OCI-LY1 (cell line): ENCODE measurements around the gene LHFPL2.

Experiments
- H2AFZ ChIP-seq: fragments of 200-600 bp; sonication (generic), shearing (Covaris generic); 2 replicates; pipeline ENCODE4 v1.6.0; 2014; ENCODE audit warnings: antibody characterized with exemption, mild to moderate bottlenecking, low read length
- H3F3A ChIP-seq: fragments of 200-600 bp; sonication (generic), shearing (Covaris generic); 2 replicates; pipeline ENCODE4 v1.6.0; 2014; ENCODE audit warnings: mild to moderate bottlenecking, antibody characterized with exemption, low read length, moderate library complexity; ENCODE audit not compliant: insufficient read depth
- H3K27ac ChIP-seq: fragments of 200-600 bp; sonication (generic); 2 replicates; pipeline ENCODE4 v1.5.1; 2014; ENCODE audit warnings: low read length, mixed run types, mild to moderate bottlenecking, low read depth; ENCODE audit not compliant: poor library complexity, severe bottlenecking
- H3K27me3 ChIP-seq: fragments of 200-600 bp; sonication (generic); 2 replicates; pipeline ENCODE4 v1.6.0; 2014; ENCODE audit warnings: antibody characterized with exemption, mild to moderate bottlenecking, low read length, moderate library complexity; ENCODE audit not compliant: insufficient read depth
- H3K36me3 ChIP-seq: fragments of 200-600 bp; sonication (generic); 2 replicates; pipeline ENCODE4 v1.6.1; 2014; ENCODE audit warnings: mild to moderate bottlenecking, antibody characterized with exemption, low read length, moderate library complexity, mixed read lengths; ENCODE audit not compliant: insufficient read depth
- H3K4me1 ChIP-seq: fragments of 200-600 bp; sonication (generic); 2 replicates; pipeline ENCODE4 v1.5.1; 2014; ENCODE audit warnings: mild to moderate bottlenecking, low read length, moderate library complexity; ENCODE audit not compliant: insufficient read depth, severe bottlenecking
- H3K4me2 ChIP-seq: fragments of 200-600 bp; sonication (generic), shearing (Covaris generic); 2 replicates; pipeline ENCODE4 v1.6.1; 2014; ENCODE audit warnings: low read length
- H3K4me3 ChIP-seq: fragments of 200-600 bp; sonication (generic); 2 replicates; pipeline ENCODE4 v1.5.1; 2014; ENCODE audit warnings: low read length, low read depth, mild to moderate bottlenecking, mixed read lengths; ENCODE audit not compliant: poor library complexity, severe bottlenecking
- H3K79me2 ChIP-seq: fragments of 200-600 bp; shearing (Covaris generic); 2 replicates; pipeline ENCODE4 v1.6.1; 2016; ENCODE audit warnings: mixed run types, low read length, mixed read lengths; ENCODE audit not compliant: insufficient read depth
- H3K9ac ChIP-seq: fragments of 200-600 bp; sonication (generic), shearing (Covaris generic); 2 replicates; pipeline ENCODE4 v1.6.1; 2014; ENCODE audit warnings: mild to moderate bottlenecking, low read length, mixed read lengths
- H3K9me2 ChIP-seq: fragments of 200-600 bp; sonication (generic), shearing (Covaris generic); 2 replicates; pipeline ENCODE4 v1.6.1; 2014; ENCODE audit warnings: low read depth, mild to moderate bottlenecking, low read length, mixed read lengths
- H3K9me3 ChIP-seq: fragments of 200-600 bp; shearing (Covaris generic); 2 replicates; pipeline ENCODE4 v1.6.1; 2014; ENCODE audit warnings: low read length, mixed read lengths
- H4K20me1 ChIP-seq: fragments of 200-600 bp; sonication (generic), shearing (Covaris generic); 2 replicates; pipeline ENCODE4 v1.6.0; 2016; ENCODE audit warnings: mild to moderate bottlenecking, low read length; ENCODE audit not compliant: insufficient read depth
- EZH2 ChIP-seq: fragments of 200-600 bp; sonication (generic), shearing (Covaris generic); IDR thresholded peaks from 2 replicates; pipeline ENCODE4 v1.8.0; 2017; ENCODE audit warnings: borderline replicate concordance, mixed run types, mild to moderate bottlenecking, antibody characterized with exemption, low read length, moderate library complexity, mixed read lengths
- TF ChIP-seq, protein P1 (sequence below): fragments of 200-600 bp; sonication (generic), shearing (Covaris generic); IDR thresholded peaks from 2 replicates; pipeline ENCODE4 v1.5.1; 2017; ENCODE audit warnings: mild to moderate bottlenecking, antibody characterized with exemption, low read length, moderate library complexity, mixed read lengths

Gene LHFPL2

DNA sequence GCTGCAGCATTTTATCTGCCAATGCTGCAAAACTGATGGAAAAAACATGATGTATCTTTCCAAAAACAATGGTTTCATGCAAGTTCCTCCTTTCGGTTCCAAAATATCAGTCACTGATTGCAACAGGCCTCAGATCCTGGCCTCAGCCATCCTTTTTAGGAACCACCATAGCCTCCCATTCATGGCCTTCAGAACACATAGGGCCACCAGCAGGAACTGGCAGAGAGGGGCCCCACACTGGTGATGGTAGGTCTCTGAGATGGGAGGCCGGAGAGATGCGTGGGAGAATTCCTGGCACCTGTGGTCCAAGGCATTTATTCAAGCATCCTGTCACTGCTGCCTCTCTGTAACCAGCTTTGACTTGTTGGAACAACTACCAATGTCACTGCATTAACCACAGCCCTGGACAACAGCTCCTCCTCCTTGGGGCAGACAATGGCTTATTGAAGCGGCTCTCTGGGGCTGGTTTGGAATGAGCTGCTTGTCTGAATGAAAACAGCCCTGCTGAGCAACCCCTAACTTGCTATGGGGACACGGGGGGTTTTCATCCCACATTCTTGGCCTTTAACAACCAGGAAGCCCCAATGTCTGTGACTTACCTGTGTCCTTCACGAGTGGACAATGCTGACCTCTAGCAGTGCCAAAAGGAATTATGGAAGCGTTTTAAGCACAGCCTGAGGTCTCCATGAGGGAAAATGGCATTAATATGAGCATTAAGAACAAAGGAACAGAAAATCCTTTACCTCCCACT is 108.1 kb downstream of the LHFPL2 start:
- Histone ChIP-seq H3K4me2 (no peak overlapping the region), H3K4me3 (no peak overlapping the region), H3K9me3 (no peaks in the 10 kb centered on the region), H2AFZ (no peak overlapping the region), H3K36me3 (no peaks in the 10 kb centered on the region), H3K27ac (peak overlapping the region; percentile 56), H3F3A (no peaks in the 10 kb centered on the region), H3K27me3 (no peaks in the 10 kb centered on the region), H3K9ac (no peak overlapping the region), H4K20me1 (no peaks in the 10 kb centered on the region), H3K9me2 (no peaks in the 10 kb centered on the region), H3K4me1 (peaks cover 41% of the 10 kb centered on the region), H3K79me2 (no peaks in the 10 kb centered on the region)
- TF ChIP-seq, protein P1, sequence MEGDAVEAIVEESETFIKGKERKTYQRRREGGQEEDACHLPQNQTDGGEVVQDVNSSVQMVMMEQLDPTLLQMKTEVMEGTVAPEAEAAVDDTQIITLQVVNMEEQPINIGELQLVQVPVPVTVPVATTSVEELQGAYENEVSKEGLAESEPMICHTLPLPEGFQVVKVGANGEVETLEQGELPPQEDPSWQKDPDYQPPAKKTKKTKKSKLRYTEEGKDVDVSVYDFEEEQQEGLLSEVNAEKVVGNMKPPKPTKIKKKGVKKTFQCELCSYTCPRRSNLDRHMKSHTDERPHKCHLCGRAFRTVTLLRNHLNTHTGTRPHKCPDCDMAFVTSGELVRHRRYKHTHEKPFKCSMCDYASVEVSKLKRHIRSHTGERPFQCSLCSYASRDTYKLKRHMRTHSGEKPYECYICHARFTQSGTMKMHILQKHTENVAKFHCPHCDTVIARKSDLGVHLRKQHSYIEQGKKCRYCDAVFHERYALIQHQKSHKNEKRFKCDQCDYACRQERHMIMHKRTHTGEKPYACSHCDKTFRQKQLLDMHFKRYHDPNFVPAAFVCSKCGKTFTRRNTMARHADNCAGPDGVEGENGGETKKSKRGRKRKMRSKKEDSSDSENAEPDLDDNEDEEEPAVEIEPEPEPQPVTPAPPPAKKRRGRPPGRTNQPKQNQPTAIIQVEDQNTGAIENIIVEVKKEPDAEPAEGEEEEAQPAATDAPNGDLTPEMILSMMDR = no peak
- no peak for TF ChIP-seq EZH2

DNA sequence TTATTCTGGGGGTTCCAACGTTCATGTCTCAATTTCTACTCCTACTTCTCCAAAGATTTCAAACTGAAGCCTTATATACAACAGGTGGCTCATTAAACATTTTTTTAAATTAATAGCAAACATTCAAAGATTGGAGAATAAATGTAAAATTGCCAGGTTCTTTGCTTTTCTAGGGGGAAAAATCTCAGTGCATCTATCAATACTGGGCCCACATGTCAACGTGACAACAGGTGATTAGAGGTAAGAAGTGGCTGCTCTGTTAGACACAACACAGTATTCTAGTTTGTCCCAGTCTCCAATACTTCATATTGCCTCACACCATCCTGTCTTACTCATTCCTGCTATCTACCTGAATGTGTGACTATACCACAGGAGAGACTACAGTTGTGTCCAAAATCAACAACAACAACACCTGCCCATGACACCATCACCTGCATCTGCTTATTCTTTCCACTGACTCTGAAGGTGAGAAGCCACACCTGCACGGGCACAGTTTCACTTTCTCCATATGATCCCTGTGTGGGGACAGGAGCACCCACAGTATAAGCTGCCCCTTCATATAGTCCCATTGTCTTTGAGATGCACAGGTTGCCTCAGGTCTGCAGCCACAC is 110.2 kb downstream of the LHFPL2 start:
- H4K20me1 ChIP-seq = no peaks in the 10 kb centered on the region
- H3K4me2 ChIP-seq = peak overlapping the region; percentile 22; the same call in 1 of the 2 replicates
- H3K27me3 ChIP-seq = no peaks in the 10 kb centered on the region
- H3K9ac ChIP-seq = no peak overlapping the region
- peaks cover 53% of the 10 kb centered on the region for H3K4me1 ChIP-seq
- H3K4me3 ChIP-seq = no peak overlapping the region
- no peaks in the 10 kb centered on the region; the same call in 1 of the 2 replicates for H3K36me3 ChIP-seq
- no peaks in the 10 kb centered on the region for H3F3A ChIP-seq
- H2AFZ ChIP-seq = no peak overlapping the region
- TF ChIP-seq, protein P1 = no peak
- TF ChIP-seq EZH2 = no peak
- H3K27ac ChIP-seq = peak overlapping the region; percentile 56
- no peaks in the 10 kb centered on the region for H3K9me3 ChIP-seq
- no peaks in the 10 kb centered on the region for H3K9me2 ChIP-seq
- H3K79me2 ChIP-seq = no peaks in the 10 kb centered on the region

DNA sequence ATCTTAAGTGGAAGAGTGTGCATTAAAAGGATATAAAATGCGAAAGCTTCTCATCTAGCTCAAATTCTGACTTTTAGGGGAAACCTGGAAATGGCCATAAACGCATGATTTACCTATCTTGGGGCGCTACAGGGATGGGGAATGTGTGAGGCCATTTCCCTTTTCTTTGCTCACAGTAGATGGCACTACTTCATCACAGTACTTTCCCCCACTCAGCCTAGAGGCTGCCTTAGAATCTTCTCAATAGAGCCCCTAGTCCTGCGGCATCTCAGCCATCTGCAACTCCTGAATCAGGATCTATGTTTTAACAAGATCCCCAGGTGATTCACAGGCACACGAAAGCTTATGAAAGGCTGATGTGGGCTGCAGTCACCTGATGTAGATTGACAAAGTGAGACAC is 110.8 kb downstream of the LHFPL2 start:
- Histone ChIP-seq H3K79me2 (no peaks in the 10 kb centered on the region), H2AFZ (no peak overlapping the region), H4K20me1 (no peaks in the 10 kb centered on the region), H3K4me2 (no peak overlapping the region), H3K9me2 (no peaks in the 10 kb centered on the region), H3K4me1 (peaks cover 53% of the 10 kb centered on the region), H3K4me3 (no peak overlapping the region), H3K36me3 (no peaks in the 10 kb centered on the region; the same call in 1 of the 2 replicates), H3K27ac (peak overlapping the region; percentile 56), H3K9me3 (no peaks in the 10 kb centered on the region), H3F3A (no peaks in the 10 kb centered on the region), H3K27me3 (no peaks in the 10 kb centered on the region), H3K9ac (no peak overlapping the region)
- TF ChIP-seq, protein P1 = peak; percentile 68
- TF ChIP-seq EZH2 = no peak
